Renal cortical epithelial cell (primary cell): Measurements from ENCODE around the gene KLHDC4. TPM values are rescaled to one million over a fixed set of nuclear protein-coding genes. Genes with fewer than 3 reads are reported as not detected.
"Not testable (repeated sequence)": the region's sequence is repeated elsewhere in the genome, so short reads cannot be mapped to it uniquely, and the experiment has no call there.

ENCODE experiments used
- DNase-seq: peaks from one replicate; pipeline ENCODE4 v3.0.0-alpha.2; 2011; ENCODE audit warnings: low read depth
- total RNA-seq: library from RNA; depleted of rRNA; stranded (reverse); fragments of >200 nt; gene quantifications from 2 replicates; pipeline ENCODE4 v1.2.3, GENCODE V29; 2014

The KLHDC4 gene
- 29.2 and 29.9 TPM in 2 replicates for total RNA-seq

- DNase-seq: peak; percentile 67
Observed at GRCh38 chr16:87765776-87766484, at the start of gene KLHDC4. Gene KLHDC4, minus strand, starts transcription at chr16:87765986. Its CDS starts 96 bp downstream, at chr16:87765890.

GRCh38 chr16:87815567-87815966 lies 49.8 kb upstream of the KLHDC4 start:
- no peak for DNase-seq

- no peak for DNase-seq
Observed at GRCh38 chr16:87812200-87812656, 46.4 kb upstream of the KLHDC4 start.

GRCh38 chr16:87811454-87811853 lies 45.7 kb upstream of the KLHDC4 start:
- DNase-seq: not testable (repeated sequence)

- no peak for DNase-seq
Observed at GRCh38 chr16:87809150-87809902, 43.5 kb upstream of the KLHDC4 start.

- no peak for DNase-seq
Observed at GRCh38 chr16:87808108-87808507, 42.3 kb upstream of the KLHDC4 start.

- peak; percentile 73 for DNase-seq
Observed at GRCh38 chr16:87806641-87807546, 41.1 kb upstream of the KLHDC4 start.

GRCh38 chr16:87806261-87806640 lies 40.5 kb upstream of the KLHDC4 start:
- no peak for DNase-seq

GRCh38 chr16:87803385-87803784 lies 37.6 kb upstream of the KLHDC4 start:
- no peak for DNase-seq

GRCh38 chr16:87802670-87803069 lies 36.9 kb upstream of the KLHDC4 start:
- DNase-seq: no peak

GRCh38 chr16:87801679-87802259 lies 36.0 kb upstream of the KLHDC4 start:
- no peak for DNase-seq

- no peak for DNase-seq
Observed at GRCh38 chr16:87800497-87800896, 34.7 kb upstream of the KLHDC4 start.

- DNase-seq: no peak
Observed at GRCh38 chr16:87795336-87795735, 29.6 kb upstream of the KLHDC4 start.

- no peak for DNase-seq
Observed at GRCh38 chr16:87794485-87795078, 28.8 kb upstream of the KLHDC4 start.

GRCh38 chr16:87792205-87792565 lies 26.4 kb upstream of the KLHDC4 start:
- DNase-seq: no peak

GRCh38 chr16:87791295-87792204 lies 25.8 kb upstream of the KLHDC4 start:
- no peak for DNase-seq

- peak; percentile 63 for DNase-seq
Observed at GRCh38 chr16:87790292-87791100, 24.7 kb upstream of the KLHDC4 start.

GRCh38 chr16:87789437-87790291 lies 23.9 kb upstream of the KLHDC4 start:
- DNase-seq: peak; percentile 93
